ENCODE data around the gene TNFRSF1A.
"Not testable (repeated sequence)": the region's sequence is repeated elsewhere in the genome, so short reads cannot be mapped to it uniquely, and the experiment has no call there.

TNFRSF1A gene

GRCh38 chr12:6345319-6346091 lies 3.6 kb upstream of the TNFRSF1A start:
- Histone ChIP-seq H2AFZ (ENCODE audit: low read length) (no peak overlapping the region), H3F3A (ENCODE audit: low read depth) (no peaks in the 10 kb centered on the region), H3K27me3 (ENCODE audit: insufficient read depth, low read length, poor library complexity, severe bottlenecking) (peaks cover 11% of the 10 kb centered on the region), H3K79me2 (ENCODE audit: insufficient read depth, low read length) (peaks cover 26% of the 10 kb centered on the region), H3K4me2 (ENCODE audit: low read depth, low read length, poor library complexity, severe bottlenecking) (peak overlapping the region; percentile 22), H3K9ac (ENCODE audit: low read depth, low read length, poor library complexity, severe bottlenecking) (peak overlapping the region; percentile 28), H3K4me3 (ENCODE audit: low read length, poor library complexity, severe bottlenecking) (no peak overlapping the region), H3K4me1 (ENCODE audit: insufficient read depth, low read length, poor library complexity, severe bottlenecking) (peaks cover 57% of the 10 kb centered on the region), H3K9me3 (ENCODE audit: insufficient read depth, low read depth, low read length) (no peaks in the 10 kb centered on the region), H4K20me1 (ENCODE audit: insufficient read depth, low read length, poor library complexity, severe bottlenecking) (peaks cover 13% of the 10 kb centered on the region), H3K36me3 (ENCODE audit: insufficient read depth, low read length) (no peaks in the 10 kb centered on the region), H3K9me2 (replicated peaks; ENCODE audit: low read depth, low read length) (no peaks in the 10 kb centered on the region)
- TF ChIP-seq EZH2phosphoT487 (IDR thresholded peaks at IDR 0.05; ENCODE audit: borderline replicate concordance) (no peak), CTCF (conservative IDR thresholded peaks at IDR 0.05; ENCODE audit: low read length) (no peak)

DNA sequence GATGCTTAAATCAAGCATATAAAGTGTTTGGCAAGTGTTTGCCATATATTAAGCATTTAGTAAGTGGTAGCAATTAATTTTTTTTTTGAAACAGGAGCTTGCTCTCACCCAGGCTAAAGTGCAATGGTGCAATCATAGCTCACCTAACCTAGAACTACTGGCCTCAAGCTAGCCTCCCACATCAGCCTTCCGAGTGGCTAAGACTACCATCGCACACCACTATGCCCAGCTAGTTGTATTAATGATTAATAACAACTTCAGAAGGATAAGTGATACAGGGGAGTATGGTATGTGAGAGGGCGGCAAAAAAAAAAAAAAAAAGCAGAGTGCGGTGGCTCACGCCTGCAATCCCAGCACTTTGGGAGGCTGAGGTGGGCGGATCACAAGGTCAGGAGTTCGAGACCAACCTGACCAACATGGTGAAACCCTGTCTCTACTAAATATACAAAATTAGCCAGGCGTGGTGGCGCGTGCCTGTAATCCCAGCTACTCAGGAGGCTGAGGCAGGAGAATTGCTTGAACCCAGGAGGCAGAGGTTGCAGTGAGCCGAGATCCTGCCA lies 2.3 kb upstream of the TNFRSF1A start:
- H3K9me2 ChIP-seq (replicated peaks; ENCODE audit: low read depth, low read length); H2AFZ ChIP-seq (ENCODE audit: low read length); H3K4me3 ChIP-seq (ENCODE audit: low read length, poor library complexity, severe bottlenecking); H3K36me3 ChIP-seq (ENCODE audit: insufficient read depth, low read length); H3F3A ChIP-seq (ENCODE audit: low read depth); H3K9me3 ChIP-seq (ENCODE audit: insufficient read depth, low read depth, low read length); H3K4me2 ChIP-seq (ENCODE audit: low read depth, low read length, poor library complexity, severe bottlenecking): not testable (repeated sequence)
- Histone ChIP-seq H4K20me1 (ENCODE audit: insufficient read depth, low read length, poor library complexity, severe bottlenecking) (peaks cover 23% of the 10 kb centered on the region), H3K9ac (ENCODE audit: low read depth, low read length, poor library complexity, severe bottlenecking) (peak overlapping the region; percentile 100), H3K79me2 (ENCODE audit: insufficient read depth, low read length) (peaks cover 39% of the 10 kb centered on the region), H3K27me3 (ENCODE audit: insufficient read depth, low read length, poor library complexity, severe bottlenecking) (peaks cover 11% of the 10 kb centered on the region), H3K4me1 (ENCODE audit: insufficient read depth, low read length, poor library complexity, severe bottlenecking) (peaks cover 68% of the 10 kb centered on the region)

DNA sequence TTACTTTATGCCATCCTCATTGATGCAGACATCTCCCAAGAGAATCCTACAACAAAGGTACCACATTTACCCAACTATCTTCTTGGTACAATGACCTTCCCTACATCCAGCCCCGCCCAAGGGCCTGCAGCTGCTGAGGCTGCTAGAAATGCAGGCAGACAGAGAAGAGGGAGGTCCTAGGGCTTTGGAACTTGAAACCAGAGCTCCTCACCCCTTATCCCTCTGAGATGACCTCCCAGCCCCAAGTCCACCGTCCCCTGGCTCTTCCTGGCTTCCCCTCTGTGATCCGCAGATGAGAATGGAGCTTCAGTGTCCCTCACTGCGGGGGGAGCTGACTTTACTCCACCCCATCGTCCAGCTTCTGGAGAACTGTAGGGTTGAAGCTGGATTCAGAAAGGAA lies 1.6 kb upstream of the TNFRSF1A start:
- H2AFZ ChIP-seq (ENCODE audit: low read length): 0 out of 2 replicates have a peak overlapping the region, but pooled peaks have one; percentile 2
- peak overlapping the region; percentile 100 for H3K9ac ChIP-seq (ENCODE audit: low read depth, low read length, poor library complexity, severe bottlenecking)
- no peak for TF ChIP-seq EZH2phosphoT487 (IDR thresholded peaks at IDR 0.05; ENCODE audit: borderline replicate concordance)
- no peak for TF ChIP-seq CTCF (conservative IDR thresholded peaks at IDR 0.05; ENCODE audit: low read length)
- H3K9me3 ChIP-seq (ENCODE audit: insufficient read depth, low read depth, low read length): no peaks in the 10 kb centered on the region
- H3K4me1 ChIP-seq (ENCODE audit: insufficient read depth, low read length, poor library complexity, severe bottlenecking): peaks cover 74% of the 10 kb centered on the region
- no peaks in the 10 kb centered on the region for H3K36me3 ChIP-seq (ENCODE audit: insufficient read depth, low read length)
- no peaks in the 10 kb centered on the region for H3K9me2 ChIP-seq (replicated peaks; ENCODE audit: low read depth, low read length)
- H4K20me1 ChIP-seq (ENCODE audit: insufficient read depth, low read length, poor library complexity, severe bottlenecking): peaks cover 30% of the 10 kb centered on the region
- H3K27me3 ChIP-seq (ENCODE audit: insufficient read depth, low read length, poor library complexity, severe bottlenecking): peaks cover 11% of the 10 kb centered on the region
- H3K79me2 ChIP-seq (ENCODE audit: insufficient read depth, low read length): peaks cover 45% of the 10 kb centered on the region
- H3K4me2 ChIP-seq (ENCODE audit: low read depth, low read length, poor library complexity, severe bottlenecking): peak overlapping the region; percentile 100
- no peak overlapping the region for H3K4me3 ChIP-seq (ENCODE audit: low read length, poor library complexity, severe bottlenecking)
- no peaks in the 10 kb centered on the region for H3F3A ChIP-seq (ENCODE audit: low read depth)

Data from Loucy (cell line).